Astrocyte of the cerebellum (primary cell): Measurements from ENCODE around the gene RHOD.

ENCODE experiments used
- DNase-seq: peaks from one replicate; pipeline ENCODE4 v3.0.0-alpha.2; 2011; ENCODE audit warnings: low read depth
- H3K4me3 ChIP-seq: 2 replicates; pipeline ENCODE4 v1.5.1; 2011; ENCODE audit warnings: mild to moderate bottlenecking, low read depth, low read length, moderate library complexity
- CTCF ChIP-seq: IDR thresholded peaks from 2 replicates; pipeline ENCODE4 v1.5.1; 2012; ENCODE audit warnings: low read length, low read depth, moderate library complexity, mild to moderate bottlenecking; ENCODE audit errors: missing control alignments
- in situ Hi-C: cut with HindIII; loops from 2 replicates; pipeline ENCODE4 v1.10.0; 2017; ENCODE audit warnings: low sequenced_read_pairs

The RHOD gene

GRCh38 chr11:67051180-67051893, 5.3 kb upstream of the RHOD start:
- H3K4me3 ChIP-seq = no peak overlapping the region
- in situ Hi-C loops = no loop called here
- no peak for TF ChIP-seq CTCF
- DNase-seq = no peak

DNA sequence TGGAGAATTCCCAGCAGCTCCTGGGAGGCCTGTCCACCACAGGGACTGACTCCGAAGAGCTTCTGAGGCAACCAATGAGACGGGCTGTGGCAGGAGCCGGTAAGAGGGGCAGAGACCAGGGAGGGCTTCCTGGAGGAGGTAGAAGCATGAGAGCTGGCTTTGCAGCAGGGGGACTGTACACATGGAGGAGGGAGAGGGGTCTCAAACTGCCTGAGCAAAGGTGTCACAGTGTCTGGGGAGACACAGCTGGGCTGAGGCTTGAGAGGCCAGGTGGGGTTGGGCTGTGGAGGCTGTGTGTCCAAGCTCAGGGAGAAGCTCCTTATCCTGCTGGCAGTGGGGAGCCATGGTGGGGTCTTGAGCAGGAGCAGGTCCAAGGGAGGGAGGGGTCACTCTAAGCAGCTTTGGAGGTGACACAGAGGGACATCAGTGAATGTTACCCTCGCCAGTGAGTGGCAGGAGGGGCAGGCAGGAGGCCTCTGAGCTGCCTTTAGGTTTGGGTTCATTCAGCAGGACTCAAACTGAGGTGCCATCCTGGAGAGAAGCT, 4.6 kb upstream of the RHOD start:
- H3K4me3 ChIP-seq = no peak overlapping the region
- in situ Hi-C loops = no loop called here
- no peak for TF ChIP-seq CTCF
- DNase-seq = no peak

DNA sequence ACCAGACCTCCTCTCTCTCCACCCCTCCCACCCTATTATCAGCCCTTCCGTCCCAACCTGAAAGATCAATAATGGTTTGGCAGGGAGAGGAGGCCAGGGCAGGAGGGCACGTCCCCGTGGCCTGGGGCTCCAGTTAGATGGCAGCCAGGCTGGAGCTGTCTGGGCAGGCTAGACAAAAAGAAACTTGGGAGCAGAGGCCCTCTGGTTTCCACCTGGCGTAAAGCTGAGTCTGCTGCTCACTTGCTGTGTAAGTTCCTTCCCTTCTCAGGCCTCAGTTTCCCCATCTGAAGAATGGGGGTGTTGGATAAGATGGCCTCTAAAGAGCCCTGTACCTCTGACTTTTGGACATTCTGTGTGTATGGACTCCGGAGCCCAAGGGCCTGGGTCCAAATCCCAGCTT, 3.8 kb upstream of the RHOD start:
- H3K4me3 ChIP-seq = no peak overlapping the region
- no peak for TF ChIP-seq CTCF
- in situ Hi-C loops = no loop called here
- no peak for DNase-seq

DNA sequence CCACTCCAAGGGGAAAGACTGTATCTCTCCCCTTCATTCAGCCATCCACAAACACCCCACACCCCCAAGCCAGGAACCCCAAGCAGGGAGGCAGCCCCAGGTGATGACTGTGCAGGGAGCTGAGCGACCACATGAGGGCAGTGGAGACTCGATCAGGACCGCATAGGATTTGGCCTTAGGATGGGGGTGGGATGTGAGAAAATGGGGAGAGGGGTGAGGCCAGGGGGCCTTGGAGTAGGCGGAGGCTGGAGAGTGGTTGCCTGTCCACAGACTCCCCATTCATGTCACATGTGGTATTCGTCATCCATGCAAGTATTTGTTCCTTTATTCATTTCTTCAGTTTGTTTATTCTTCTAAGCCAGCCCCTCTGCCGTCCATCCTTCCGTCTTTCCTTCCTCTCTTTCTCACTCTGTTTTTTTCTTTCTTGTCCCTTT, 2.7 kb upstream of the RHOD start:
- in situ Hi-C loops = no loop called here
- no peak overlapping the region for H3K4me3 ChIP-seq
- TF ChIP-seq CTCF = peak; percentile 90
- no peak for DNase-seq

DNA sequence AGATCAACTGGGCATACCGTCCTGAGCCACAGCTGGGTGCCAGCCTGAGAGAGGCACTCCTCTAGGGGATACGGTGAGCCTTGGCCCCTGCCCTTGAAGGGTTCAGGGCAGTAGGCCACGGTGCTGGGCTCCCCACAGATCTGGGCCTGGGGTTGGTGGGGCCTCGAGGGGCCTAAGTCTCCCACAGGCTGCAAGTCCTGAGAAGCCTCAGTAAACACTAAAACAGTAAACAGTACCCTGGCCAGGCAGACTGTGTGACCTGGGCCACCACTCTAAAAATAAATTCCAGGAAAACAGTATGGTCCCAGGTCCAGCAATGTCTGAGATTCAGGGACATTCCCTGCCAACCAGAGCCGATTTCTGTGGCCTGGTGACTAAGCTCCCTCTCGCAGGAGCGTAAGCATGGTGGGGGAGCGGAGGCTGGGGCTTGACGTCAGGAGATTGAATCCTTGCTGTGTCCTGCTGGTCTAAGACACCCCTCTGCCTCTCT, 2.3 kb upstream of the RHOD start:
- in situ Hi-C loops = no loop called here
- DNase-seq = peak; percentile 78
- no peak for TF ChIP-seq CTCF
- no peak overlapping the region for H3K4me3 ChIP-seq

- H3K4me3 ChIP-seq = no peak overlapping the region
- no peak for DNase-seq
- TF ChIP-seq CTCF = no peak
- in situ Hi-C loops = no loop called here
These were observed 1.7 kb upstream of the RHOD start for GRCh38 chr11:67054836-67055523.
